Endothelial cell of umbilical vein (primary cell): ENCODE measurements around the gene ANKFN1. TPM values are rescaled to one million over a fixed set of nuclear protein-coding genes. Genes with fewer than 3 reads are reported as not detected.

Source experiments
- BruUV-seq: library from RNA; stranded (reverse); fragments of 400-500 nt; replicated peaks from 2 replicates; lab custom pipeline; 2021; lab: Mats Ljungman, UMichigan
- CTCF ChIA-PET: fragments of 300-600, 350-600 bp; sonication (Branson Sonifier 250); formaldehyde crosslinking; loops from one replicate; lab custom pipeline; 2021; ENCODE audit warnings: antibody characterized with exemption, inconsistent platforms; lab: Charles Lee
- POLR2A ChIA-PET: fragments of 300-600, 350-600 bp; sonication (Branson Sonifier 250); formaldehyde crosslinking; loops from one replicate; lab custom pipeline; 2021; ENCODE audit warnings: antibody characterized with exemption, inconsistent platforms; lab: Charles Lee
- DNase-seq: peaks from one replicate; pipeline ENCODE4 v3.0.0-alpha.2; 2011; ENCODE audit warnings: low read depth, low spot score
- FAIRE-seq: peaks from 2 replicates; lab custom pipeline; 2011; peaks lifted over from hg19 to GRCh38; lab: Jason Lieb, UNC
- H2AFZ ChIP-seq: 2 replicates; pipeline ENCODE4 v1.6.0; 2012; ENCODE audit warnings: low read depth, low read length, control low read depth, inconsistent platforms
- H3K27ac ChIP-seq: 2 replicates; pipeline ENCODE4 v1.5.1; 2011; ENCODE audit warnings: low read depth, mild to moderate bottlenecking, control low read depth, low read length, moderate library complexity; ENCODE audit not compliant: insufficient read depth
- H3K27me3 ChIP-seq, 2 experiments: 2 replicates each; pipeline versions ENCODE4 v1.6.0 to v1.6.1; 2011; ENCODE audit warnings: low read length in 2 of 2, mixed read lengths in 1 of 2; ENCODE audit not compliant: control insufficient read depth in 2 of 2, insufficient read depth in 2 of 2
- H3K36me3 ChIP-seq, 2 experiments: 2 replicates in 1 of 2; 3 replicates in 1 of 2; pipeline ENCODE4 v1.5.1; 2011; ENCODE audit warnings: low read length in 2 of 2, mild to moderate bottlenecking in 1 of 2, moderate library complexity in 1 of 2; ENCODE audit not compliant: control insufficient read depth in 2 of 2, insufficient read depth in 2 of 2; ENCODE audit errors: extremely low read depth in 1 of 2
- H3K4me1 ChIP-seq: 3 replicates; pipeline ENCODE4 v1.5.1; 2011; ENCODE audit warnings: mild to moderate bottlenecking, low read length; ENCODE audit not compliant: control insufficient read depth, insufficient read depth; ENCODE audit errors: extremely low read depth
- H3K4me2 ChIP-seq: 2 replicates; pipeline ENCODE4 v1.6.1; 2011; ENCODE audit warnings: low read length, control low read depth, mixed read lengths; ENCODE audit not compliant: insufficient read depth
- H3K4me3 ChIP-seq, 3 experiments: fragments of 200-600 bp in 1 of 3; sonication (generic), shearing (Covaris generic) in 1 of 3; replicated peaks in 1 of 3; 2 replicates each; pipeline ENCODE4 v1.5.1; 2011 to 2016; ENCODE audit warnings: control low read depth in 3 of 3, low read length in 3 of 3, mild to moderate bottlenecking in 2 of 3, inconsistent platforms in 1 of 3, low read depth in 1 of 3, moderate library complexity in 1 of 3; ENCODE audit not compliant: insufficient read depth in 1 of 3
- H3K79me2 ChIP-seq: 2 replicates; pipeline ENCODE4 v1.6.0; 2012; ENCODE audit warnings: low read length, inconsistent platforms; ENCODE audit not compliant: control insufficient read depth, insufficient read depth
- H3K9ac ChIP-seq: replicated peaks from 2 replicates; pipeline ENCODE3; 2011; ENCODE audit warnings: low read length, control low read depth; ENCODE audit not compliant: insufficient read depth; ENCODE audit errors: extremely low read depth
- H3K9me1 ChIP-seq: replicated peaks from 3 replicates; pipeline ENCODE4 v1.6.0; 2011; ENCODE audit warnings: mild to moderate bottlenecking, low read length; ENCODE audit not compliant: control insufficient read depth, insufficient read depth; ENCODE audit errors: extremely low read depth
- H3K9me3 ChIP-seq: replicated peaks from 2 replicates; pipeline ENCODE4 v1.5.1; 2012; ENCODE audit warnings: low read length, inconsistent platforms; ENCODE audit not compliant: control insufficient read depth, insufficient read depth
- H4K20me1 ChIP-seq: replicated peaks from 2 replicates; pipeline ENCODE3; 2011; ENCODE audit warnings: mild to moderate bottlenecking, low read length; ENCODE audit not compliant: control insufficient read depth, insufficient read depth; ENCODE audit errors: extremely low read depth
- CTCF ChIP-seq, 2 donors: IDR thresholded peaks; 1 replicate in 1 of 2; 2 replicates in 1 of 2; pipeline ENCODE4 v1.5.1; 2011; ENCODE audit warnings: low read length in 2 of 2, mild to moderate bottlenecking in 2 of 2, moderate library complexity in 2 of 2, control low read depth in 1 of 2, inconsistent platforms in 1 of 2, low read depth in 1 of 2; ENCODE audit not compliant: insufficient read depth in 1 of 2; ENCODE audit errors: extremely low read depth in 1 of 2
- EZH2 ChIP-seq: IDR thresholded peaks from 2 replicates; pipeline ENCODE4 v1.6.1; 2012; ENCODE audit warnings: borderline replicate concordance, low read depth, mild to moderate bottlenecking, moderate library complexity, low read length, inconsistent platforms; ENCODE audit not compliant: severe bottlenecking
- JUN ChIP-seq: IDR thresholded peaks from 2 replicates; pipeline ENCODE4 v1.6.1; 2011; ENCODE audit warnings: borderline replicate concordance, low read depth; ENCODE audit not compliant: insufficient read length, insufficient read depth
- MAX ChIP-seq: IDR thresholded peaks from 2 replicates; pipeline ENCODE4 v1.6.1; 2011; ENCODE audit not compliant: insufficient read depth, insufficient read length
- MYC ChIP-seq: IDR thresholded peaks from one replicate; pipeline ENCODE4 v1.6.1; 2011; ENCODE audit warnings: mild to moderate bottlenecking, low read depth, low read length
- POLR2A ChIP-seq: IDR thresholded peaks from 2 replicates; pipeline ENCODE4 v1.6.1; 2012; ENCODE audit warnings: low read depth, mild to moderate bottlenecking, control low read depth, low read length
- POLR2AphosphoS5 ChIP-seq: IDR thresholded peaks from 2 replicates; pipeline ENCODE4 v1.6.1; 2012; ENCODE audit warnings: low read depth, mild to moderate bottlenecking, control low read depth, low read length, moderate library complexity; ENCODE audit not compliant: insufficient read depth
- dilution Hi-C: fragments of 300-500 bp; cut with MboI; formaldehyde crosslinking; loops from one replicate; pipeline ENCODE4 v1.15.0; 2019; ENCODE audit warnings: low sequenced_read_pairs; ENCODE audit not compliant: extremely low pct_ligation_motif_present
- intact Hi-C: fragments of 100-400 bp; cut with micrococcal nuclease; formaldehyde crosslinking; loops from one replicate; pipeline ENCODE4 v1.10.0; 2022
- polyA plus RNA-seq, 4 experiments: library from polyadenylated mRNA; depleted of rRNA in 3 of 4; stranded (reverse) in 3 of 4; unstranded in 1 of 4; fragments of >200 nt; gene quantifications; 2 replicates each; pipeline versions ENCODE4 v1.2.1 to v1.2.3, GENCODE V29; 2011 to 2012; ENCODE audit warnings: missing spikeins in 1 of 4
- total RNA-seq: library from RNA; stranded (reverse); gene quantifications from 2 replicates; pipeline ENCODE4 v1.2.3, GENCODE V29; 2021

The ANKFN1 gene
- total and polyA plus RNA-seq, 2 donors (not counting 3 experiments of a cell fraction or from before 2014, with no cell fraction given) = 0.15 TPM; not detected in 1

GRCh38 chr17:56545930-56546329 is 392.7 kb downstream of the ANKFN1 start:
- no peak for DNase-seq
- no peaks in the 10 kb centered on the region for H3K9me3 ChIP-seq
- H3K4me3 ChIP-seq = no peak overlapping the region
- CTCF ChIA-PET = no interaction called here
- H3K4me2 ChIP-seq = no peak overlapping the region
- BruUV-seq = no TSS peak
- FAIRE-seq = no peak
- H4K20me1 ChIP-seq = no peaks in the 10 kb centered on the region
- POLR2A ChIA-PET = no interaction called here
- no peaks in the 10 kb centered on the region for H3K36me3 ChIP-seq
- dilution Hi-C loops = no loop called here
- no peaks in the 10 kb centered on the region for H3K79me2 ChIP-seq
- no peak for TF ChIP-seq MYC
- no peak for TF ChIP-seq POLR2A
- TF ChIP-seq CTCF (IDR thresholded peaks at IDR 0.05; ENCODE audit: extremely low read depth in 1 of 2, insufficient read depth in 1 of 2, low read depth in 1 of 2, low read length in 2 of 2) = no peak
- TF ChIP-seq JUN = no peak
- no peak for TF ChIP-seq MAX
- no peak for TF ChIP-seq EZH2
- no peak for TF ChIP-seq POLR2AphosphoS5
- H3K27me3 ChIP-seq = no peaks in the 10 kb centered on the region
- intact Hi-C loops = no loop called here
- no peak overlapping the region for H3K9ac ChIP-seq
- H3K9me1 ChIP-seq = no peaks in the 10 kb centered on the region
- no peak overlapping the region for H2AFZ ChIP-seq
- no peaks in the 10 kb centered on the region for H3K4me1 ChIP-seq
- no peak overlapping the region for H3K27ac ChIP-seq
